NT2/D1 (cell line): ENCODE measurements around the gene DDC.

Source experiments
- SUZ12 ChIP-seq: IDR thresholded peaks from 2 replicates; pipeline ENCODE4 v1.6.1; 2011; ENCODE audit not compliant: insufficient read length, insufficient read depth; ENCODE audit errors: extremely low read depth
- YY1 ChIP-seq: IDR thresholded peaks from 2 replicates; pipeline ENCODE4 v1.6.1; 2011; ENCODE audit not compliant: insufficient read length, insufficient read depth
- ZNF274 ChIP-seq: IDR thresholded peaks from 2 replicates; pipeline ENCODE4 v1.6.1; 2011; ENCODE audit warnings: mild to moderate bottlenecking, low read depth, low read length

DNA sequence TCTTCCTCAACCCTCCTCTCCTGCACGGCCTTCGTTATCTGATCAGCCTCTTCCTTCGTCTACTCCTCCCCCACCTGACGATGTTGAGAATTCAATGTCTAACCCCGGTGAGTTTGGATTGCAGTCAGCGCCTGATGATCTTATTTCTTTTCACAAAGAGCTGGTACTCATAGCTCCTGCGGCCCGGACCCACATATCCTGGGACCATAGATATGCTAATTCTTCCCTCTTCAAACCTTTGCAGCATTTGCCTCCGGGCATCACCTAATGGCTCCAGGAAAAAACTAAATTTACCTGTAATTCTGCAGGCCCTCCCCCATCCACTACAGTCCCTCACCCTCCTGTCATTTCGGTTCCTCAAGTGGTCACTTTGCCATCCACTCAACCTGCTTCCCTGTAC is 12.4 kb upstream of the DDC start:
- TF ChIP-seq ZNF274 (no peak), YY1 (no peak), SUZ12 (no peak)
